Measurements from ENCODE around the gene CHST15. TPM values are rescaled to one million over a fixed set of nuclear protein-coding genes. Genes with fewer than 3 reads are reported as not detected.
A peak's percentile ranks its signal among the peaks of the same experiment; 100 is the strongest.

Gene CHST15
- total RNA-seq, 1 donor from 2014 or later = 1.5 TPM

- H3K4me1 Mint-ChIP-seq = peaks cover 12% of the 10 kb centered on the region
- no peak for DNase-seq (ENCODE audit: low read depth, low spot score)
- no peak overlapping the region for H3K4me3 Mint-ChIP-seq
- H3K36me3 Mint-ChIP-seq (ENCODE audit: low read depth) = no peaks in the 10 kb centered on the region
- H3K27me3 Mint-ChIP-seq (ENCODE audit: low read depth) = peaks cover 8% of the 10 kb centered on the region
- TF ChIP-seq, protein P1, sequence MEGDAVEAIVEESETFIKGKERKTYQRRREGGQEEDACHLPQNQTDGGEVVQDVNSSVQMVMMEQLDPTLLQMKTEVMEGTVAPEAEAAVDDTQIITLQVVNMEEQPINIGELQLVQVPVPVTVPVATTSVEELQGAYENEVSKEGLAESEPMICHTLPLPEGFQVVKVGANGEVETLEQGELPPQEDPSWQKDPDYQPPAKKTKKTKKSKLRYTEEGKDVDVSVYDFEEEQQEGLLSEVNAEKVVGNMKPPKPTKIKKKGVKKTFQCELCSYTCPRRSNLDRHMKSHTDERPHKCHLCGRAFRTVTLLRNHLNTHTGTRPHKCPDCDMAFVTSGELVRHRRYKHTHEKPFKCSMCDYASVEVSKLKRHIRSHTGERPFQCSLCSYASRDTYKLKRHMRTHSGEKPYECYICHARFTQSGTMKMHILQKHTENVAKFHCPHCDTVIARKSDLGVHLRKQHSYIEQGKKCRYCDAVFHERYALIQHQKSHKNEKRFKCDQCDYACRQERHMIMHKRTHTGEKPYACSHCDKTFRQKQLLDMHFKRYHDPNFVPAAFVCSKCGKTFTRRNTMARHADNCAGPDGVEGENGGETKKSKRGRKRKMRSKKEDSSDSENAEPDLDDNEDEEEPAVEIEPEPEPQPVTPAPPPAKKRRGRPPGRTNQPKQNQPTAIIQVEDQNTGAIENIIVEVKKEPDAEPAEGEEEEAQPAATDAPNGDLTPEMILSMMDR (conservative IDR thresholded peaks at IDR 0.05) = no peak
- no peak overlapping the region for H3K27ac Mint-ChIP-seq (ENCODE audit: unreplicated experiment)
- no peaks in the 10 kb centered on the region for H3K9me3 Mint-ChIP-seq
Observed at GRCh38 chr10:124107072-124107471, 13.7 kb upstream of the CHST15 start.

DNA sequence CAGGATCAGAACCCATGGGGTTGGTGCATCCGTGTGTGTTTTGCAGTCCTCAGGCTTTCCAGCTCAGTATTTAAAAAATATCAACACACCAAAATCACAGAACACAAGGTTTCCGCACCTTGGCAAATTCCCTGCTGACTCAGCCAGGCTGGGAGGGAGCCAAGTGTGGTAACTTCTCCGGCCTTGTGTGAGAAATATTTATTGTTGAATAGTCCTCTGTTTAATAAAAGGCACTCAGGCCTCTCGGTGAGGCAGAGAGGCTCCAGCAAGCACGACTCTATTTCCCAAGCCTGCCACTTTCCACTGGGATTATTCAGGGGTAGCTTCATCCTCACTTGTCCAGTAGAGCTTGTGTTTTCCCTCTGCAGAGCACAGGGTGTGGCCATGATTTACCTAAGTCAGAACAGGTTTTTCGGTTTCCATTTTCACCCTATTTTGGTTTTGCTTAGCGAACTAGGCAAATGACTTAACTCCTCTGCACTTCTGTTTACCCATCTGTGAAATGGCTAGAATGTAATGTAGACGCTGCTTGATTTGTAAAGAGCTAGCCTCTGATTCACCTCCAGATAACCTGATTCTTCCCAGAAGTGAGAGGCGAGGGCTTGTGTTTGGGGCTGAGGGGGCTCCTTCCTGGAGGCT, 13.0 kb upstream of the CHST15 start:
- Mint-ChIP-seq H3K4me3 (no peak overlapping the region), H3K27ac (ENCODE audit: unreplicated experiment) (no peak overlapping the region), H3K9me3 (no peaks in the 10 kb centered on the region), H3K36me3 (ENCODE audit: low read depth) (no peaks in the 10 kb centered on the region), H3K4me1 (peaks cover 12% of the 10 kb centered on the region), H3K27me3 (ENCODE audit: low read depth) (peaks cover 8% of the 10 kb centered on the region)
- DNase-seq (ENCODE audit: low read depth, low spot score) = no peak
- TF ChIP-seq, protein P1 (conservative IDR thresholded peaks at IDR 0.05) = no peak

GRCh38 chr10:124105594-124105993, 12.2 kb upstream of the CHST15 start:
- Mint-ChIP-seq H3K4me3 (no peak overlapping the region), H3K27me3 (ENCODE audit: low read depth) (peaks cover 5% of the 10 kb centered on the region), H3K9me3 (no peaks in the 10 kb centered on the region), H3K36me3 (ENCODE audit: low read depth) (no peaks in the 10 kb centered on the region), H3K27ac (ENCODE audit: unreplicated experiment) (no peak overlapping the region), H3K4me1 (peaks cover 12% of the 10 kb centered on the region)
- TF ChIP-seq, protein P1 (conservative IDR thresholded peaks at IDR 0.05) = no peak
- no peak for DNase-seq (ENCODE audit: low read depth, low spot score)

- H3K4me1 Mint-ChIP-seq = peaks cover 12% of the 10 kb centered on the region
- TF ChIP-seq, protein P1 (conservative IDR thresholded peaks at IDR 0.05) = no peak
- no peak overlapping the region for H3K27ac Mint-ChIP-seq (ENCODE audit: unreplicated experiment)
- H3K27me3 Mint-ChIP-seq (ENCODE audit: low read depth) = peaks cover 2% of the 10 kb centered on the region
- no peaks in the 10 kb centered on the region for H3K36me3 Mint-ChIP-seq (ENCODE audit: low read depth)
- no peak overlapping the region for H3K4me3 Mint-ChIP-seq
- no peak for DNase-seq (ENCODE audit: low read depth, low spot score)
- H3K9me3 Mint-ChIP-seq = no peaks in the 10 kb centered on the region
Observed at GRCh38 chr10:124105045-124105444, 11.6 kb upstream of the CHST15 start.

DNA sequence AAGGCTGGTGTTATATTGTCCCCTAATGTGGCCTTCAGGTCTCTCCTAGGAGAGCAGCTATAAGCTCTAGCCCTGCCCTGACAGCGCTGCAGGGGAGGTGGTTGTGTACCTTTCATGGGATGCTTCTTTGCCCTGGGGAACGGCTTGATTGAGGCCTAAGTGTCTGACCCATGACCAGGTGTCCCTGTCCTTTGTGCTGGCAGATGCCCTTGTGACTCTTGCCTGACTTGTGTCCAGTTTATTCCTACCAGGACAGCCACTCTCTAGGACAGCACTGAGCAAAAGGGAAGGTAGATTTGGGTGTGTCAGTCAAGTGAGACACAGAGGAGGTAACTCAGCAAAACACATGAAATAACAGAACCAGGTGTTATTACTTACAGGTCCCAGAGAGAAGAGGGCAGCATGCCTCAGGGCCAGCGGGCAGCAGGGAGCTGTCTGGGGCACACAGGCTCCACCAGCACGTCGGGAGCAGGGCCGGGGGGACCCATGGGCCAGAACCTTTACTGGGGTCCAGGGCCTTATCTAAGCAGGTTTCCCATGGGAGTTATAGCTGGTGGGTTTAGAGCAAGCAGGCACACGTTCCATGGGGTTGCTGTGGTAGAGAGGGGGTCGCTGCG, 10.7 kb upstream of the CHST15 start:
- DNase-seq (ENCODE audit: low read depth, low spot score) = no peak
- Mint-ChIP-seq H3K4me1 (peaks cover 12% of the 10 kb centered on the region), H3K9me3 (no peaks in the 10 kb centered on the region), H3K4me3 (no peak overlapping the region), H3K27ac (ENCODE audit: unreplicated experiment) (peak overlapping the region; percentile 81), H3K27me3 (ENCODE audit: low read depth) (peaks cover 10% of the 10 kb centered on the region), H3K36me3 (ENCODE audit: low read depth) (no peaks in the 10 kb centered on the region)
- TF ChIP-seq, protein P1 (conservative IDR thresholded peaks at IDR 0.05) = no peak
